WTC11 (cell line): ENCODE measurements around the gene RAB24.

Experiments used
- CREB1 ChIP-seq: sonication (generic); formaldehyde crosslinking; IDR thresholded peaks from 2 replicates; pipeline ENCODE4 v1.8.0; 2023; ENCODE audit warnings: mild to moderate bottlenecking, missing genetic modification reagents
- FOXP1 ChIP-seq: sonication (generic); formaldehyde crosslinking; IDR thresholded peaks from 2 replicates; pipeline ENCODE4 v1.8.0; 2022; ENCODE audit warnings: missing genetic modification reagents, mild to moderate bottlenecking, moderate library complexity, borderline replicate concordance
- GABPB1 ChIP-seq: sonication (generic); formaldehyde crosslinking; IDR thresholded peaks from 2 replicates; pipeline ENCODE4 v1.8.1; 2023; ENCODE audit warnings: mild to moderate bottlenecking, missing genetic modification reagents
- HMGA2 ChIP-seq: fragments of 250-450 bp; sonication (Bioruptor Pico); IDR thresholded peaks from 2 replicates; pipeline ENCODE4 v1.4.0; 2021; ENCODE audit warnings: mild to moderate bottlenecking, moderate library complexity
- PRDM15 ChIP-seq: sonication (generic); formaldehyde crosslinking; IDR thresholded peaks from 2 replicates; pipeline ENCODE4 v1.8.0; 2022; ENCODE audit warnings: missing genetic modification reagents
- SP1 ChIP-seq: sonication (generic); formaldehyde crosslinking; conservative IDR thresholded peaks from 2 replicates; pipeline ENCODE4 v1.8.1; 2022; ENCODE audit warnings: missing genetic modification reagents
- USF2 ChIP-seq: sonication (generic); formaldehyde crosslinking; IDR thresholded peaks from 2 replicates; pipeline ENCODE4 v1.8.1; 2023; ENCODE audit warnings: mild to moderate bottlenecking, missing genetic modification reagents, moderate library complexity
- TF ChIP-seq, protein P1 (sequence below): fragments of 200-600 bp; IDR thresholded peaks from 2 replicates; pipeline ENCODE4 v1.8.0; 2022; ENCODE audit warnings: antibody characterized with exemption
- TF ChIP-seq, protein P2 (sequence below): sonication (generic); formaldehyde crosslinking; IDR thresholded peaks from 2 replicates; pipeline ENCODE4 v1.8.1; 2023; ENCODE audit warnings: mild to moderate bottlenecking, moderate library complexity, missing genetic modification reagents

- TF ChIP-seq PRDM15 (CRISPR knock-in tag) (no peak), SP1 (no peak), FOXP1 (CRISPR knock-in tag) (no peak), GABPB1 (CRISPR knock-in tag) (no peak), CREB1 (no peak), USF2 (CRISPR knock-in tag) (no peak), HMGA2 (CRISPR knock-in tag) (no peak)
- TF ChIP-seq, protein P1, sequence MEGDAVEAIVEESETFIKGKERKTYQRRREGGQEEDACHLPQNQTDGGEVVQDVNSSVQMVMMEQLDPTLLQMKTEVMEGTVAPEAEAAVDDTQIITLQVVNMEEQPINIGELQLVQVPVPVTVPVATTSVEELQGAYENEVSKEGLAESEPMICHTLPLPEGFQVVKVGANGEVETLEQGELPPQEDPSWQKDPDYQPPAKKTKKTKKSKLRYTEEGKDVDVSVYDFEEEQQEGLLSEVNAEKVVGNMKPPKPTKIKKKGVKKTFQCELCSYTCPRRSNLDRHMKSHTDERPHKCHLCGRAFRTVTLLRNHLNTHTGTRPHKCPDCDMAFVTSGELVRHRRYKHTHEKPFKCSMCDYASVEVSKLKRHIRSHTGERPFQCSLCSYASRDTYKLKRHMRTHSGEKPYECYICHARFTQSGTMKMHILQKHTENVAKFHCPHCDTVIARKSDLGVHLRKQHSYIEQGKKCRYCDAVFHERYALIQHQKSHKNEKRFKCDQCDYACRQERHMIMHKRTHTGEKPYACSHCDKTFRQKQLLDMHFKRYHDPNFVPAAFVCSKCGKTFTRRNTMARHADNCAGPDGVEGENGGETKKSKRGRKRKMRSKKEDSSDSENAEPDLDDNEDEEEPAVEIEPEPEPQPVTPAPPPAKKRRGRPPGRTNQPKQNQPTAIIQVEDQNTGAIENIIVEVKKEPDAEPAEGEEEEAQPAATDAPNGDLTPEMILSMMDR, result no peak
- TF ChIP-seq, protein P2, sequence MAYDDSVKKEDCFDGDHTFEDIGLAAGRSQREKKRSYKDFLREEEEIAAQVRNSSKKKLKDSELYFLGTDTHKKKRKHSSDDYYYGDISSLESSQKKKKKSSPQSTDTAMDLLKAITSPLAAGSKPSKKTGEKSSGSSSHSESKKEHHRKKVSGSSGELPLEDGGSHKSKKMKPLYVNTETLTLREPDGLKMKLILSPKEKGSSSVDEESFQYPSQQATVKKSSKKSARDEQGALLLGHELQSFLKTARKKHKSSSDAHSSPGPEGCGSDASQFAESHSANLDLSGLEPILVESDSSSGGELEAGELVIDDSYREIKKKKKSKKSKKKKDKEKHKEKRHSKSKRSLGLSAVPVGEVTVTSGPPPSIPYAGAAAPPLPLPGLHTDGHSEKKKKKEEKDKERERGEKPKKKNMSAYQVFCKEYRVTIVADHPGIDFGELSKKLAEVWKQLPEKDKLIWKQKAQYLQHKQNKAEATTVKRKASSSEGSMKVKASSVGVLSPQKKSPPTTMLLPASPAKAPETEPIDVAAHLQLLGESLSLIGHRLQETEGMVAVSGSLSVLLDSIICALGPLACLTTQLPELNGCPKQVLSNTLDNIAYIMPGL (CRISPR knock-in tag), result no peak
These were observed 30.1 kb upstream of the RAB24 start for GRCh38 chr5:177333420-177334154.
